ENCODE results near the gene GPX5. TPM values are rescaled to one million over a fixed set of nuclear protein-coding genes. Genes with fewer than 3 reads are reported as not detected.
A peak's percentile ranks its signal among the peaks of the same experiment; 100 is the strongest.

The GPX5 gene
- total RNA-seq, 4 donors from 2014 or later = not detected

GRCh38 chr6:28486533-28486932 lies 39.1 kb upstream of the GPX5 start:
- ATAC-seq (no peak), DNase-seq (no peak)
- TF ChIP-seq, protein P1, sequence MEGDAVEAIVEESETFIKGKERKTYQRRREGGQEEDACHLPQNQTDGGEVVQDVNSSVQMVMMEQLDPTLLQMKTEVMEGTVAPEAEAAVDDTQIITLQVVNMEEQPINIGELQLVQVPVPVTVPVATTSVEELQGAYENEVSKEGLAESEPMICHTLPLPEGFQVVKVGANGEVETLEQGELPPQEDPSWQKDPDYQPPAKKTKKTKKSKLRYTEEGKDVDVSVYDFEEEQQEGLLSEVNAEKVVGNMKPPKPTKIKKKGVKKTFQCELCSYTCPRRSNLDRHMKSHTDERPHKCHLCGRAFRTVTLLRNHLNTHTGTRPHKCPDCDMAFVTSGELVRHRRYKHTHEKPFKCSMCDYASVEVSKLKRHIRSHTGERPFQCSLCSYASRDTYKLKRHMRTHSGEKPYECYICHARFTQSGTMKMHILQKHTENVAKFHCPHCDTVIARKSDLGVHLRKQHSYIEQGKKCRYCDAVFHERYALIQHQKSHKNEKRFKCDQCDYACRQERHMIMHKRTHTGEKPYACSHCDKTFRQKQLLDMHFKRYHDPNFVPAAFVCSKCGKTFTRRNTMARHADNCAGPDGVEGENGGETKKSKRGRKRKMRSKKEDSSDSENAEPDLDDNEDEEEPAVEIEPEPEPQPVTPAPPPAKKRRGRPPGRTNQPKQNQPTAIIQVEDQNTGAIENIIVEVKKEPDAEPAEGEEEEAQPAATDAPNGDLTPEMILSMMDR (IDR thresholded peaks at IDR 0.05 in 4 of 5, conservative IDR thresholded peaks at IDR 0.05 in 1 of 5) = no peak
- TF ChIP-seq POLR2A (IDR thresholded peaks at IDR 0.05) = no peak
- intact Hi-C loops (cut with DNase I; ENCODE audit: low total_unique reads) (no loop called here), in situ Hi-C loops (cut with MboI; ENCODE audit: low sequenced_read_pairs in 4 of 4) (no loop called here)
- Histone ChIP-seq H3K27me3 (peaks cover 7 to 23% (median 14%) of the 10 kb centered on the region in 3 donors), H3K4me3 (no peak overlapping the region), H3K27ac (no peak overlapping the region), H3K36me3 (no peaks in the 10 kb centered on the region), H3K4me1 (no peaks in the 10 kb centered on the region), H3K9me3 (no peaks in the 10 kb centered on the region)

DNA sequence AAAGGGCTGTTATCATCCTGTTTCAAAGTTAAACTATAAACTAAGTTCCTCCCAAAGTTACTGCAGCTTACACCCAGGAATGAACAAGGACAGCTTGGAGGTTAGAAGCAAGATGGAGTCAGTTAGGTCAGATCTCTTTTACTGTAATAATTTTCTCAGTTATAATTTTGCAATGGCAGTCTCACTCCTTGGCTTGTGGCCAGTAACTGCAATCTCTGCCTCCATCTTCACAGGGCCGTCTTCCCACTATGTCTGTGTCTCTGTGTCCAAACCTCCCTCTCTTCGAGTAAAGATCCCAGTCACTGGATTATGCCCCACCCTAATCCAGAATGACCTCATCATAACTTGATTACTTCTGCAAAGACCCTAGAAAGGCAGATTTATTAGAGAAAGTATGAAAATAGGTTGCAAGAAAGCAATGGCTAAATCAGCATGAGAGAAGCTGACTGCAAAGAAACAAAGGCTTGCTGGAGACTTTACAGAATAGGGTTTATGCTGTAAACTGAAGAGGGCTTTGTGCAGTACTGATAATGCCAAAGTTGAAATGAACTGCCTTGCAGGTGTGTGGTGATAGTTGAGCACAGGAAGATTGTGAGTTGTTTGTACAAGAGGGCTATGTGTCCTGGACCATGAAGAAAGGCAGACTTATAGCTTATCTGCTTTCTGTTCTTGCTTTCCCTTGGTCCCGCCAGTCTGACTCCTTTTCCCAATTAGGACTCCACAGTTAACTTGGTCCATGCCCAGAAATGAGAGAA lies 38.5 kb upstream of the GPX5 start:
- no peak for ATAC-seq
- TF ChIP-seq POLR2A (IDR thresholded peaks at IDR 0.05) = no peak
- TF ChIP-seq, protein P1 (IDR thresholded peaks at IDR 0.05 in 4 of 5, conservative IDR thresholded peaks at IDR 0.05 in 1 of 5) = no peak
- H3K36me3 ChIP-seq = no peaks in the 10 kb centered on the region
- in situ Hi-C loops (cut with MboI; ENCODE audit: low sequenced_read_pairs in 4 of 4) = no loop called here
- no peaks in the 10 kb centered on the region for H3K9me3 ChIP-seq
- H3K27me3 ChIP-seq = peaks cover 7 to 25% (median 18%) of the 10 kb centered on the region in 3 donors
- no peak for DNase-seq
- intact Hi-C loops (cut with DNase I; ENCODE audit: low total_unique reads) = no loop called here
- no peak overlapping the region for H3K4me3 ChIP-seq
- H3K4me1 ChIP-seq = no peaks in the 10 kb centered on the region
- no peak overlapping the region for H3K27ac ChIP-seq

DNA sequence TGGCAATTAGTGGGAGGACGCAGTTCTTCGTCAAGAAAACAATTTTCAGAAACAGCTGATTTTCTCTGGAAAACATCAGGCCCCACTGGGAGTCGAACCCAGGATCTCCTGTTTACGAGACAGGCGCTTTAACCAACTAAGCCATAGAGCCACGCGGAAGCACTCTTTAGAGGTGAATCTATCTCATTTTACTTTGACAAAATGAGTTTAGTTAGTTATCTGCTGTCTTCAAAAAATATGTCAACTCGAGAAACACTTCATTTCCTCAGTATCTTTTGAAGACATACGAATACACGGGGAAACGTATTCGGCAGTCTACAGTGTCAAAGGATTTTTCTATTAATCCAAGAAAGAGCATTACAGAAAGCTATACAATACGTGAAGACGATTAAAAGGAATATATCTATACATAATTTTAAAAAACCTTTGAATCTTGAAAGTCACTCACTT lies 36.7 kb upstream of the GPX5 start:
- intact Hi-C loops (cut with DNase I; ENCODE audit: low total_unique reads) (no loop called here), in situ Hi-C loops (cut with MboI; ENCODE audit: low sequenced_read_pairs in 4 of 4) (no loop called here)
- Histone ChIP-seq H3K4me1 (no peaks in the 10 kb centered on the region), H3K9me3 (no peaks in the 10 kb centered on the region), H3K27me3 (peaks cover 7 to 25% (median 18%) of the 10 kb centered on the region in 3 donors), H3K36me3 (no peaks in the 10 kb centered on the region), H3K4me3 (peak overlapping the region in 1 of 4 donors; percentile 17), H3K27ac (no peak overlapping the region)
- DNase-seq (no peak), ATAC-seq (no peak)
- no peak for TF ChIP-seq POLR2A (IDR thresholded peaks at IDR 0.05)
- TF ChIP-seq, protein P1 (IDR thresholded peaks at IDR 0.05 in 4 of 5, conservative IDR thresholded peaks at IDR 0.05 in 1 of 5) = no peak

DNA sequence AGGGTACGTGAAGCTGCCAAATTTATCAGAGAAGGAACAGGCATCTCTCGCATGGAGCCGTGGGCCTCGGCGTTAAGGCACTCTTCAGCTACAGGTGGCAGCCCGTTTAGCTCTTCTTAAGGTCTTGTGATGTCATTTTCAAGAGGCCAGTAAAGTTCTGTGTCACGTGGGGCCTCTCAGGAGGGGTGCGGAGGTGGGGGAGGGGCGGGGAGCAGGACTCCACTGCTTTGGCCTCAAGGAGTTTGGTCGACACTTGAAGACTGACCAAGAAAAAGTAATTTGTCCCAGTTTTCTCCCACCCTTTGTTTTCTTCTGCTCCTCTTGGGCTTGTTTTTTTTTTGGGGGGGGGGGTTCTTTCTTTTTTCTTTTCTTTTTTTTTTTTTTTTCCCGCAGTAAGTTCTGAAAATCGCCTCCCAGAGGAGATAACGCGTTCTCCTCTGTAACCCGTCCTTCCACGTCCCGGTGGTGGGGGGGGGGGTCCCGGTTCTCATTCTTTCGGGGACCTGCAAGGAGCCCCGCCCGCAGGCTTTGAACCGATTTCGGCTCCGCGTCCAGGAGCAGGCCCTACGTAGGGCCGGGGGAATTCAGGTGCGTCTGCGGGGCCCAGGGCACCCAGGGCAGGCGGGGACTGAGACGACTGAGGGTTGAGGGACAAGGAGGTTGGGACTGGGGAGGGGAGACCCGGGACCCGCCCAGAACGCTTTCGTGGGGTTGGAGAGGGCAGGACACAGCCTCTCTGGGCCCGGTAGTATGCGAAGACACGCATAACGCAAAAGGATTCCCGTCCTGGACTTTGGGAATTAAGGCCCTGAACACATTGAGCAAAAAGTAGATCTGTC lies 36.1 kb upstream of the GPX5 start:
- Histone ChIP-seq H3K9me3 (no peaks in the 10 kb centered on the region), H3K27ac (peak overlapping the region in 1 of 4 donors; percentile 37), H3K27me3 (peaks cover 7 to 25% (median 18%) of the 10 kb centered on the region in 3 donors), H3K4me1 (no peaks in the 10 kb centered on the region), H3K36me3 (no peaks in the 10 kb centered on the region), H3K4me3 (peak overlapping the region in 3 of 4 donors; percentile 20 to 34 (median 21))
- in situ Hi-C loops (cut with MboI; ENCODE audit: low sequenced_read_pairs in 4 of 4) = no loop called here
- no peak for TF ChIP-seq POLR2A (IDR thresholded peaks at IDR 0.05)
- TF ChIP-seq, protein P1 (IDR thresholded peaks at IDR 0.05 in 4 of 5, conservative IDR thresholded peaks at IDR 0.05 in 1 of 5) = no peak
- ATAC-seq (no peak), DNase-seq (no peak)
- intact Hi-C loops (cut with DNase I; ENCODE audit: low total_unique reads) = no loop called here
